GM19035 (cell line): Measurements from ENCODE around the gene OR5H2.
"Not testable (repeated sequence)": the region's sequence is repeated elsewhere in the genome, so short reads cannot be mapped to it uniquely, and the experiment has no call there.

ENCODE experiments used
- ATAC-seq: cut with Tn5 transposase; IDR thresholded peaks from one replicate; pipeline ENCODE4 v1.9.1; 2021; ENCODE audit not compliant: unreplicated experiment

OR5H2 gene

GRCh38 chr3:98282205-98282604 lies at the start of gene OR5H2:
OR5H2 (plus strand) TSS chr3:98282505; CDS start chr3:98282903, 398 bp downstream.
- ATAC-seq: no peak

GRCh38 chr3:98233468-98233867 lies 48.8 kb upstream of the OR5H2 start:
- peak; percentile 50 for ATAC-seq

GRCh38 chr3:98240131-98240530 lies 42.2 kb upstream of the OR5H2 start:
- no peak for ATAC-seq

- no peak for ATAC-seq
Measured at GRCh38 chr3:98242155-98242554, 40.1 kb upstream of the OR5H2 start.

- ATAC-seq: no peak
Measured at GRCh38 chr3:98243843-98244242, 38.5 kb upstream of the OR5H2 start.

GRCh38 chr3:98246142-98246541 lies 36.2 kb upstream of the OR5H2 start:
- ATAC-seq: no peak

- ATAC-seq: not testable (repeated sequence)
Measured at GRCh38 chr3:98256026-98256425, 26.3 kb upstream of the OR5H2 start.

GRCh38 chr3:98259707-98260106 lies 22.6 kb upstream of the OR5H2 start:
- peak; percentile 63 for ATAC-seq

- ATAC-seq: no peak
Measured at GRCh38 chr3:98262046-98262445, 20.3 kb upstream of the OR5H2 start.

- no peak for ATAC-seq
Measured at GRCh38 chr3:98263944-98264343, 18.4 kb upstream of the OR5H2 start, which contains the start of gene OR5H6. OR5H6 (plus strand) TSS chr3:98264244; CDS start chr3:98264333, 89 bp downstream.

GRCh38 chr3:98269846-98270245 lies 12.5 kb upstream of the OR5H2 start:
- no peak for ATAC-seq

GRCh38 chr3:98272126-98272525 lies 10.2 kb upstream of the OR5H2 start:
- no peak for ATAC-seq

GRCh38 chr3:98274914-98275313 lies 7.4 kb upstream of the OR5H2 start:
- no peak for ATAC-seq

- no peak for ATAC-seq
Measured at GRCh38 chr3:98290916-98291315, 8.6 kb downstream of the OR5H2 start.

- ATAC-seq: no peak
Measured at GRCh38 chr3:98291332-98291957, 9.1 kb downstream of the OR5H2 start.

- ATAC-seq: no peak
Measured at GRCh38 chr3:98322101-98322500, 39.8 kb downstream of the OR5H2 start.

- ATAC-seq: no peak
Measured at GRCh38 chr3:98322686-98323085, 40.4 kb downstream of the OR5H2 start.

- ATAC-seq: no peak
Measured at GRCh38 chr3:98323425-98323824, 41.1 kb downstream of the OR5H2 start.

- ATAC-seq: no peak
Measured at GRCh38 chr3:98325055-98325454, 42.8 kb downstream of the OR5H2 start.

- ATAC-seq: no peak
Measured at GRCh38 chr3:98326105-98326893, 44.0 kb downstream of the OR5H2 start.

GRCh38 chr3:98326945-98327344 lies 44.6 kb downstream of the OR5H2 start:
- ATAC-seq: peak; percentile 60

GRCh38 chr3:98328933-98329332 lies 46.6 kb downstream of the OR5H2 start:
- ATAC-seq: no peak
